DOHH2 (cell line): ENCODE measurements around the gene SLC34A3.

Source experiments
- H3F3A ChIP-seq: fragments of 200-600 bp; sonication (generic), shearing (Covaris generic); 2 replicates; pipeline ENCODE4 v1.6.0; 2016; ENCODE audit warnings: antibody characterized with exemption, mild to moderate bottlenecking; ENCODE audit not compliant: control insufficient read depth, insufficient read depth
- H3K27ac ChIP-seq: fragments of 200-600 bp; sonication (generic); 2 replicates; pipeline ENCODE4 v1.5.1; 2014; ENCODE audit warnings: low read depth, mild to moderate bottlenecking, low read length, moderate library complexity
- H3K27me3 ChIP-seq: fragments of 200-600 bp; sonication (generic); 2 replicates; pipeline ENCODE4 v1.6.1; 2014; ENCODE audit warnings: mild to moderate bottlenecking, low read length, mixed read lengths; ENCODE audit not compliant: control insufficient read depth
- H3K36me3 ChIP-seq: fragments of 200-600 bp; sonication (generic); 2 replicates; pipeline ENCODE4 v1.6.1; 2014; ENCODE audit warnings: mild to moderate bottlenecking, low read length, moderate library complexity, mixed read lengths; ENCODE audit not compliant: control insufficient read depth
- H3K4me1 ChIP-seq: fragments of 200-600 bp; sonication (generic); 2 replicates; pipeline ENCODE4 v1.6.1; 2014; ENCODE audit warnings: mild to moderate bottlenecking, low read length, mixed read lengths; ENCODE audit not compliant: control insufficient read depth
- H3K4me2 ChIP-seq: fragments of 200-600 bp; sonication (generic); 2 replicates; pipeline ENCODE4 v1.6.0; 2014; ENCODE audit warnings: mild to moderate bottlenecking, low read length, moderate library complexity
- H3K4me3 ChIP-seq: fragments of 200-600 bp; sonication (generic); 2 replicates; pipeline ENCODE4 v1.5.1; 2014; ENCODE audit warnings: mild to moderate bottlenecking, low read length, mixed read lengths
- H3K79me2 ChIP-seq: fragments of 200-600 bp; sonication (generic); 2 replicates; pipeline ENCODE4 v1.6.1; 2014; ENCODE audit warnings: mild to moderate bottlenecking, low read length, mixed read lengths; ENCODE audit not compliant: control insufficient read depth
- H3K9me2 ChIP-seq: fragments of 200-600 bp; sonication (generic); replicated peaks from 2 replicates; pipeline ENCODE4 v1.6.1; 2014; ENCODE audit warnings: mild to moderate bottlenecking, low read length, mixed read lengths; ENCODE audit not compliant: control insufficient read depth
- H3K9me3 ChIP-seq: fragments of 200-600 bp; sonication (generic); 2 replicates; pipeline ENCODE4 v1.6.1; 2014; ENCODE audit warnings: antibody characterized with exemption, low read length, mixed read lengths; ENCODE audit not compliant: control insufficient read depth, insufficient read depth
- H4K20me1 ChIP-seq: fragments of 200-600 bp; sonication (generic); 2 replicates; pipeline ENCODE4 v1.6.0; 2014; ENCODE audit warnings: low read depth, mild to moderate bottlenecking, antibody characterized with exemption, low read length, moderate library complexity; ENCODE audit not compliant: control insufficient read depth, insufficient read depth
- CTCF ChIP-seq: fragments of 200-600 bp; sonication (generic); IDR thresholded peaks from one replicate; pipeline ENCODE4 v1.5.1; 2014; ENCODE audit warnings: antibody characterized with exemption, mild to moderate bottlenecking, low read depth, low read length; ENCODE audit not compliant: poor library complexity, severe bottlenecking
- EZH2phosphoT487 ChIP-seq: fragments of 200-600 bp; sonication (generic); IDR thresholded peaks from 2 replicates; pipeline ENCODE4 v1.6.1; 2017; ENCODE audit warnings: borderline replicate concordance, mild to moderate bottlenecking, antibody characterized with exemption, low read length, moderate library complexity, mixed read lengths

The SLC34A3 gene

GRCh38 chr9:137191245-137191644 is 39.5 kb upstream of the SLC34A3 start:
- H3K4me2 ChIP-seq, result no peak overlapping the region
- no peaks in the 10 kb centered on the region for H4K20me1 ChIP-seq
- H3F3A ChIP-seq, result no peaks in the 10 kb centered on the region
- no peaks in the 10 kb centered on the region for H3K9me3 ChIP-seq
- H3K4me1 ChIP-seq, result peaks cover 29% of the 10 kb centered on the region
- peaks cover 45% of the 10 kb centered on the region for H3K79me2 ChIP-seq
- TF ChIP-seq CTCF, result no peak
- no peak for TF ChIP-seq EZH2phosphoT487
- H3K27ac ChIP-seq, result no peak overlapping the region
- H3K36me3 ChIP-seq, result peaks cover 39% of the 10 kb centered on the region
- no peaks in the 10 kb centered on the region for H3K9me2 ChIP-seq
- H3K4me3 ChIP-seq, result no peak overlapping the region
- H3K27me3 ChIP-seq, result no peaks in the 10 kb centered on the region

- H3K36me3 ChIP-seq, result peaks cover 39% of the 10 kb centered on the region
These were observed 38.8 kb upstream of the SLC34A3 start for GRCh38 chr9:137191691-137192447.

GRCh38 chr9:137192448-137192780 is 38.3 kb upstream of the SLC34A3 start:
- Histone ChIP-seq H3K4me2 (no peak overlapping the region), H3K4me1 (peaks cover 17% of the 10 kb centered on the region), H3K9me2 (no peaks in the 10 kb centered on the region), H3K36me3 (peaks cover 35% of the 10 kb centered on the region), H3K27ac (no peak overlapping the region), H3K27me3 (no peaks in the 10 kb centered on the region), H3K4me3 (no peak overlapping the region), H4K20me1 (no peaks in the 10 kb centered on the region), H3K9me3 (no peaks in the 10 kb centered on the region), H3F3A (no peaks in the 10 kb centered on the region), H3K79me2 (peaks cover 33% of the 10 kb centered on the region)
- TF ChIP-seq EZH2phosphoT487 (no peak), CTCF (no peak)

More at GRCh38 chr9:137191691-137192447, 38.8 kb upstream of the SLC34A3 start:
- Histone ChIP-seq H3K4me3 (no peak overlapping the region), H3K4me1 (peaks cover 23% of the 10 kb centered on the region), H3K27me3 (no peaks in the 10 kb centered on the region), H3K79me2 (peaks cover 39% of the 10 kb centered on the region), H3K9me3 (no peaks in the 10 kb centered on the region), H3K9me2 (no peaks in the 10 kb centered on the region), H3K27ac (no peak overlapping the region), H3F3A (no peaks in the 10 kb centered on the region), H3K4me2 (no peak overlapping the region), H4K20me1 (no peaks in the 10 kb centered on the region)
- no peak for TF ChIP-seq CTCF
- TF ChIP-seq EZH2phosphoT487, result no peak
